Endodermal cell (in vitro differentiated cells): ENCODE measurements around the gene GAGE2A. TPM values are rescaled to one million over a fixed set of nuclear protein-coding genes. Genes with fewer than 3 reads are reported as not detected.
"Not testable (repeated sequence)": the region's sequence is repeated elsewhere in the genome, so short reads cannot be mapped to it uniquely, and the experiment has no call there.

ENCODE experiments used
- DNase-seq: peaks from one replicate; pipeline ENCODE4 v3.0.0-alpha.2; 2017
- H3K27ac ChIP-seq: 2 replicates; pipeline ENCODE4 v1.5.1; 2013; ENCODE audit warnings: mild to moderate bottlenecking, low read depth, low read length, moderate library complexity
- H3K27me3 ChIP-seq: 2 replicates; pipeline ENCODE4 v1.6.1; 2013; ENCODE audit warnings: mild to moderate bottlenecking, low read length, moderate library complexity; ENCODE audit not compliant: insufficient read depth, control insufficient read depth, poor library complexity, severe bottlenecking
- H3K36me3 ChIP-seq: 2 replicates; pipeline ENCODE4 v1.7.0; 2013; ENCODE audit warnings: mild to moderate bottlenecking, low read length, moderate library complexity; ENCODE audit not compliant: control insufficient read depth, insufficient read depth
- H3K4me1 ChIP-seq: one replicate; pipeline ENCODE4 v1.7.0; 2013; ENCODE audit warnings: low read length; ENCODE audit not compliant: control insufficient read depth, insufficient read depth
- H3K4me3 ChIP-seq: 2 replicates; pipeline ENCODE4 v1.5.1; 2013; ENCODE audit warnings: mild to moderate bottlenecking, low read length, moderate library complexity
- H3K9ac ChIP-seq: 2 replicates; pipeline ENCODE4 v1.6.1; 2013; ENCODE audit warnings: mild to moderate bottlenecking, low read length, moderate library complexity; ENCODE audit not compliant: poor library complexity, severe bottlenecking; ENCODE audit errors: extremely low read depth
- H3K9me3 ChIP-seq: 2 replicates; pipeline ENCODE4 v1.6.1; 2013; ENCODE audit warnings: mild to moderate bottlenecking, low read length, moderate library complexity; ENCODE audit not compliant: control insufficient read depth
- H3K27ac Mint-ChIP-seq: 2 replicates; pipeline ENCODE4 v1.8.0; 2020; ENCODE audit warnings: mixed read lengths
- H3K27me3 Mint-ChIP-seq: 2 replicates; pipeline ENCODE4 v1.8.0; 2021; ENCODE audit warnings: mild to moderate bottlenecking, mixed read lengths; ENCODE audit not compliant: insufficient read depth
- H3K36me3 Mint-ChIP-seq: 2 replicates; pipeline ENCODE4 v1.8.0; 2020; ENCODE audit warnings: low read depth, mixed read lengths
- H3K4me1 Mint-ChIP-seq: 2 replicates; pipeline ENCODE4 v1.8.0; 2020; ENCODE audit warnings: mixed read lengths
- H3K4me3 Mint-ChIP-seq: 2 replicates; pipeline ENCODE4 v1.8.0; 2020; ENCODE audit warnings: mild to moderate bottlenecking, moderate library complexity, mixed read lengths
- H3K9me3 Mint-ChIP-seq: 2 replicates; pipeline ENCODE4 v1.8.0; 2020; ENCODE audit warnings: mild to moderate bottlenecking, mixed read lengths
- WGBS, 2 experiments: methylation state at CpG; one replicate each; pipeline versions ENCODE4 v1.1.5 to v1.1.7; 2013; ENCODE audit warnings: missing lambda C conversion rate in 2 of 2, mixed read lengths in 1 of 2; ENCODE audit not compliant: insufficient coverage in 1 of 2, insufficient read length in 1 of 2; 5-methylcytosine and 5-hydroxymethylcytosine counted together
- long read RNA-seq, 4 experiments: library from polyadenylated mRNA in 2 of 4; library from RNA in 1 of 4; library from capped mRNA in 1 of 4; stranded (forward) in 3 of 4; unstranded in 1 of 4; transcript quantifications; one replicate each; pipeline ENCODE4 v2.0.0, GENCODE V29; 2020 to 2021; ENCODE audit warnings: inconsistent platforms in 1 of 4
- polyA plus RNA-seq, 2 experiments: library from polyadenylated mRNA; stranded (reverse); fragments of 50-300 nt; gene quantifications; one replicate each; pipeline ENCODE4 v1.2.3, GENCODE V29; 2013
- total RNA-seq, 2 donors: library from RNA; stranded (reverse); fragmentation: NEBNext Ultra II Directional in 1 of 2; extraction: Animal tissue kit (Norgen Biotek cat#: 25700) in 1 of 2; gene quantifications; 2 replicates in 1 of 2; 3 replicates in 1 of 2; pipeline ENCODE4 v1.2.1, GENCODE V29; 2021

The GAGE2A gene
- not detected for total RNA-seq
- not detected for polyA plus RNA-seq (2013, experiment 1 of 2)
- not detected for polyA plus RNA-seq (2013, experiment 2 of 2)
- long read RNA-seq, experiment 1, result 0 reads
- long read RNA-seq, experiment 2, result 0 reads
- long read RNA-seq, experiment 3, result 0 reads
- long read RNA-seq, experiment 4, result 0 reads

- not testable (repeated sequence) for H3K9me3 Mint-ChIP-seq, H3K4me1 ChIP-seq, H3K36me3 Mint-ChIP-seq, H3K4me3 ChIP-seq, H3K36me3 ChIP-seq, H3K27me3 ChIP-seq, DNase-seq, H3K27ac Mint-ChIP-seq, H3K4me1 Mint-ChIP-seq, H3K9ac ChIP-seq, H3K27me3 Mint-ChIP-seq, H3K9me3 ChIP-seq, H3K27ac ChIP-seq, H3K4me3 Mint-ChIP-seq
- WGBS, 2 experiments, result no CpG with 5 or more reads among the region's 16 CpGs
Measured at GRCh38 chrX:49589196-49589595, at the start of gene GAGE2A. Gene GAGE2A, plus strand, starts transcription at chrX:49589496. Its CDS starts 1,155 bp downstream, at chrX:49590651.

DNA sequence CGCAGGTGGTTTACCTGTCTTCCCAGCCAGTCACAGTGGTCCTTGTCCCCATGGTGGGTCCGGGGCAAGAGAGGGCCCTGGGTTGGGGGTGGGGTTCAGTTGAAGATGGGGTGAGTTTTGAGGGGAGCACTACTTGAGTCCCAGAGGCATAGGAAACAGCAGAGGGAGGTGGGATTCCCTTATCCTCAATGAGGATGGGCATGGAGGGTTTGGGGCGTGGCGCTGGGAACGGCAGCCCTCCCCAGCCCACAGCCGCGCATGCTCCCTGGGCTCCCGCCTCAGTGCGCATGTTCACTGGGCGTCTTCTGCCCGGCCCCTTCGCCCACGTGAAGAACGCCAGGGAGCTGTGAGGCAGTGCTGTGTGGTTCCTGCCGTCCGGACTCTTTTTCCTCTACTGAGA, 47.9 kb upstream of the GAGE2A start, which contains the start of gene GAGE12D:
TSS of gene GAGE12D (plus strand) at position 301 of the 400 bp plus-strand sequence. CDS start 1,155 bp downstream, outside the sequence.
- not testable (repeated sequence) for H3K4me3 Mint-ChIP-seq, H3K4me1 ChIP-seq, H3K9me3 Mint-ChIP-seq, H3K4me1 Mint-ChIP-seq, H3K9ac ChIP-seq, H3K27ac ChIP-seq, H3K27me3 ChIP-seq, H3K36me3 Mint-ChIP-seq, H3K36me3 ChIP-seq, H3K27ac Mint-ChIP-seq, H3K9me3 ChIP-seq, H3K27me3 Mint-ChIP-seq, DNase-seq, H3K4me3 ChIP-seq
- WGBS, 2 experiments, result no CpG with 5 or more reads among the region's 16 CpGs

DNA sequence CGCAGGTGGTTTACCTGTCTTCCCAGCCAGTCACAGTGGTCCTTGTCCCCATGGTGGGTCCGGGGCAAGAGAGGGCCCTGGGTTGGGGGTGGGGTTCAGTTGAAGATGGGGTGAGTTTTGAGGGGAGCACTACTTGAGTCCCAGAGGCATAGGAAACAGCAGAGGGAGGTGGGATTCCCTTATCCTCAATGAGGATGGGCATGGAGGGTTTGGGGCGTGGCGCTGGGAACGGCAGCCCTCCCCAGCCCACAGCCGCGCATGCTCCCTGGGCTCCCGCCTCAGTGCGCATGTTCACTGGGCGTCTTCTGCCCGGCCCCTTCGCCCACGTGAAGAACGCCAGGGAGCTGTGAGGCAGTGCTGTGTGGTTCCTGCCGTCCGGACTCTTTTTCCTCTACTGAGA, 38.3 kb upstream of the GAGE2A start, which contains the start of gene GAGE12E:
TSS of gene GAGE12E (plus strand) at position 301 of the 400 bp plus-strand sequence. CDS start 1,155 bp downstream, outside the sequence.
- not testable (repeated sequence) for H3K4me1 ChIP-seq, H3K9ac ChIP-seq, H3K36me3 ChIP-seq, H3K27me3 ChIP-seq, H3K27ac ChIP-seq, H3K27ac Mint-ChIP-seq, H3K27me3 Mint-ChIP-seq, H3K4me3 Mint-ChIP-seq, H3K36me3 Mint-ChIP-seq, H3K4me1 Mint-ChIP-seq, H3K4me3 ChIP-seq, DNase-seq, H3K9me3 Mint-ChIP-seq, H3K9me3 ChIP-seq
- no CpG with 5 or more reads among the region's 16 CpGs for WGBS, 2 experiments

GRCh38 chrX:49560542-49560941, 28.8 kb upstream of the GAGE2A start, which contains the start of gene GAGE12F:
Gene GAGE12F, plus strand, starts transcription at chrX:49560842. Its CDS starts 1,155 bp downstream, at chrX:49561997.
- not testable (repeated sequence) for H3K4me3 Mint-ChIP-seq, H3K4me3 ChIP-seq, H3K9ac ChIP-seq, H3K9me3 ChIP-seq, H3K36me3 ChIP-seq, H3K27me3 Mint-ChIP-seq, H3K27me3 ChIP-seq, H3K9me3 Mint-ChIP-seq, H3K27ac ChIP-seq, H3K27ac Mint-ChIP-seq, H3K4me1 Mint-ChIP-seq, H3K4me1 ChIP-seq, H3K36me3 Mint-ChIP-seq, DNase-seq
- no CpG with 5 or more reads among the region's 16 CpGs for WGBS, 2 experiments

DNA sequence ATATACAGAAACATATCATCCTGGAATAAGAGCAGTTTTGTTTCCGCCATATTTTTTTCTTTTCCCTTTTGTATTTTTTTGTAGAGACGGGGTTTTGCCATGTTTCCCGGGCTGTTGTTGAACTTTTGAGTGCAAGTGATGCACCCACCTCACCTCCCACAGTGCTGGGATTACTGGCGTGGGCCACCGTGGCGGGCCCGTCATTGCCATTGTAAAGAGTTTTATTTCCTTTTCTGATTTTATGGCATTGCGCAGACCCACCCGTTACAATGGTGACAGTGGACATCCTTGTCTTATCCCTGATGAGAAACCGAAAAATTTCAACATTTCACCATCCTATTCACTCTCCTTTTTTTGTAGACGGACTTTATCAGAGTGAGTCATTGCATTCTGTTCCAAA, 20.6 kb upstream of the GAGE2A start:
- not testable (repeated sequence) for H3K27me3 ChIP-seq, H3K4me1 Mint-ChIP-seq, H3K4me3 Mint-ChIP-seq, DNase-seq, H3K9me3 ChIP-seq, H3K27me3 Mint-ChIP-seq, H3K4me1 ChIP-seq, H3K27ac Mint-ChIP-seq, H3K36me3 Mint-ChIP-seq, H3K27ac ChIP-seq, H3K9ac ChIP-seq, H3K9me3 Mint-ChIP-seq, H3K4me3 ChIP-seq, H3K36me3 ChIP-seq
- WGBS, 2 experiments, result no CpG with 5 or more reads among the region's 11 CpGs

- H3K27ac ChIP-seq, H3K27me3 Mint-ChIP-seq, H3K9ac ChIP-seq, H3K4me1 Mint-ChIP-seq, H3K4me3 Mint-ChIP-seq, H3K36me3 ChIP-seq, H3K27ac Mint-ChIP-seq, H3K4me1 ChIP-seq, H3K4me3 ChIP-seq, H3K36me3 Mint-ChIP-seq, H3K9me3 Mint-ChIP-seq, DNase-seq, H3K9me3 ChIP-seq, H3K27me3 ChIP-seq: not testable (repeated sequence)
- WGBS, 2 experiments, result 96% methylated on average over 7 of the region's 13 CpGs; no CpG with 5 or more reads in 1 of the 2 experiments
Measured at GRCh38 chrX:49569152-49569551, 20.1 kb upstream of the GAGE2A start.

DNA sequence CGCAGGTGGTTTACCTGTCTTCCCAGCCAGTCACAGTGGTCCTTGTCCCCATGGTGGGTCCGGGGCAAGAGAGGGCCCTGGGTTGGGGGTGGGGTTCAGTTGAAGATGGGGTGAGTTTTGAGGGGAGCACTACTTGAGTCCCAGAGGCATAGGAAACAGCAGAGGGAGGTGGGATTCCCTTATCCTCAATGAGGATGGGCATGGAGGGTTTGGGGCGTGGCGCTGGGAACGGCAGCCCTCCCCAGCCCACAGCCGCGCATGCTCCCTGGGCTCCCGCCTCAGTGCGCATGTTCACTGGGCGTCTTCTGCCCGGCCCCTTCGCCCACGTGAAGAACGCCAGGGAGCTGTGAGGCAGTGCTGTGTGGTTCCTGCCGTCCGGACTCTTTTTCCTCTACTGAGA, 19.2 kb upstream of the GAGE2A start, which contains the start of gene GAGE12G:
TSS of gene GAGE12G (plus strand) at position 301 of the 400 bp plus-strand sequence. CDS start 1,155 bp downstream, outside the sequence.
- H3K27me3 Mint-ChIP-seq, DNase-seq, H3K4me1 Mint-ChIP-seq, H3K9me3 ChIP-seq, H3K4me1 ChIP-seq, H3K4me3 Mint-ChIP-seq, H3K27ac ChIP-seq, H3K27ac Mint-ChIP-seq, H3K36me3 Mint-ChIP-seq, H3K9ac ChIP-seq, H3K36me3 ChIP-seq, H3K9me3 Mint-ChIP-seq, H3K4me3 ChIP-seq, H3K27me3 ChIP-seq: not testable (repeated sequence)
- WGBS, 2 experiments, result no CpG with 5 or more reads among the region's 16 CpGs
